HG02571 (cell line): ENCODE measurements around the gene INS.

Source experiments
- ATAC-seq: cut with Tn5 transposase; IDR thresholded peaks from one replicate; pipeline ENCODE4 v1.9.1; 2021; ENCODE audit warnings: mild to moderate bottlenecking, moderate library complexity; ENCODE audit not compliant: unreplicated experiment

INS gene

DNA sequence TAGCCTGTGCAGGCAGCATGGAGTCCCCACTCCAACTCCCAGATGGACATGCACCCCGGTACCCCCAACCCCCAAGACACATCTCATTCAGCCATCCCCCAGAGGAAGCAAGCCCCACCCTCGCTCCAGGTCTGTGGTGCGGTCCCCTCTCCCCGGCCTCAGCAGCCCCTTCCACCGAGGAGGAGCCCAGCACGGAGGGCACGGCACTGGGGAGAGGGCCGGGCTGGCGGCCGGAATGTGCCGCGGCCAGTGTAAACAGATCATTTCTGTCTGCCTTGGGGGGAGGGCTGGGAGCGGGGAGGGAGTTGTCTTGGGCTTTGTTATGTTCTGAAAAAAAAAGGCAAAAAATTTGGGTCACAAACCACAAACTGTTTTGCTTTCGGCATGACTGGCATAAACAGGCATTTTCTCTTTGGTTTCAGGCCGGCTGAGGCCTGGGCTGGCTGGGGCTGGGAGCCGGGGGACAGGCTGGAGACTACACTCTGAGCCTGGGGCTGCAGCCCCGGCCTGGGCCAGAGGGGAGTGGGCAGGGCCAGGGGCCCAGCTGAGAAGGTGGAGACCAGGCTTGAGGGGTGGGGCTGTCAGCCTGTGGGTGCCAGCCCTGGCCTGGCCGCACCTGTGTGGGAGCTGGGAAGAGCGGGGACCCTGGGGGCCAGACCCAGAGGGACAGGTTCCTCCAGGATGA lies 38.6 kb downstream of the INS start:
- no peak for ATAC-seq

DNA sequence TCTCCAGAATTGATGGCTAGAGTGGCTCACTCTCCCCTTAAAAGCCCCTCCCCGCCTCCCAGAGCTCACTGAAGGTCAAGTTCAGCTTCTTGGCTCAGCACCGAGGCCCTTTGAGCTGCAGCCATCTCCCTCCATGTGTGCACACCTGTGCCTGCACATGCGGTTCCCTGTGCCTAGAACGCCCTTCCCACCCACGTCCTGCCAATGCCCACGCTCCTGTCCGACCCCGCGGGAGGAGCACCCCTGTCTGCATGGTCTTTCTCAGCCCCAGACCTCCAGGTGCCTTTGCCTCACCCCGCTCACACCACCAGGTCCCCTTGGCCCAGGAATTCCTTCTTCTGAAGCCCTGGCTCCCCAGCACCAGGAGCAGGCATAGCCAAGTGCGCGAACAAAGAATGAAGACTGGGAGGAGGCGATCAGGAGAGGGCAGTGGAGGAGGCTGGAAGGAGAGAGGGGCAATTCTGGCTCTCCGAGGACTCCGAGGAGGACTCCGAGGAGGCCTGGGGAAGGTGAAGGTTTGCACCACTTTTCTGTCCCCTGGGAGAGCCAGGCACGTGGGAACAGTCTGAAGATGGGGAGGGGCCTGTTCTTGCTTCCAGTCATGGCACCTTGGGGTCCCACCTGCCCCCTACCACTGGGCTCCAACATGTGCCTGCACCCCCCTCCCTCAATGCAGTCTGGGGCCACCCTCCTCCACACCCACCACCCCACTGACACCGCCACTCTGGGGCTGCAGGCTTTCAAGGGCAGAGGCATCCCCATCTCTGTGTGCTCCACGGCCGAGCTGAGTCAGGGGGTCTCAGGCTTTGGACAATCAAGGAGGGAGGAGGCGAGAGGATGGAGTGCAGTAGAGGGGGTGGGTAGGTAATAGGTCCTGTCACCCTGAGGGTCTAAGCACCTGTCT lies 39.5 kb downstream of the INS start:
- no peak for ATAC-seq

DNA sequence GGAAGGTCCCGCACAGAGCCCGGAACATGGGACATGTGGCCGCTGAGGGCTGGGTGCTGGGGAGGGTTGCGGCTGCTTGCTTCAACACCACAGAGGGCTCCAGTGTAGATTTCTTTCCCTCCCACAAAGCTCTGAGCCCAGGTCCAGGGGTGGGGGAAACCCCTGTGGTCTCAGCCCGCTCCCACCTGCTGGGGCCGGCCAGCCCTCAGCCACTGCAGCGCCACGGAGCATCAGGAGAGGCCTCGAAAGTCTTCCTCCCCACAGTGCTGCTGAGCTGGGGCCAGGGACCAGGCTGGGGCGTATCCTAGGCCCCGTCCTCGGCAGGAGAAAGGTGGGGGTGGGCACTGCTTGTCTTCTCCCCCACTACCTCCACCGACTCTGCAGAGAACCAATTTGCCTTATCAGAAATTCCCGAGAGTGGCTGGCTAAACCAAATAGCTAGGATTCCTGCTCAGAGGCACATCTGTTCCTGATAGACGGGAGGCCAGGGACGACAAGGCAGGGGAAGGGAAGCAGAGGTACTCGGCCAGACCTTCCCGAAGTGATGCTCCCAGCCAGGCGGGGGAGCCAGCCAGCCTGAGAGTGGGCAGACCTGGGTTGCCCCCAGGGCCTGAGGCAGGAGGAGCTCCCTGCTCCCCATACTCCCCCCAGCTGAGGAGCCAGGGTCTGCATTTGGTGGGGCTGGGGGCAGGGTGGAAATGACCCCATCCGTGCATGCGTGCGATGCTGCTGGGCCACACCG lies 40.5 kb downstream of the INS start:
- ATAC-seq: no peak

DNA sequence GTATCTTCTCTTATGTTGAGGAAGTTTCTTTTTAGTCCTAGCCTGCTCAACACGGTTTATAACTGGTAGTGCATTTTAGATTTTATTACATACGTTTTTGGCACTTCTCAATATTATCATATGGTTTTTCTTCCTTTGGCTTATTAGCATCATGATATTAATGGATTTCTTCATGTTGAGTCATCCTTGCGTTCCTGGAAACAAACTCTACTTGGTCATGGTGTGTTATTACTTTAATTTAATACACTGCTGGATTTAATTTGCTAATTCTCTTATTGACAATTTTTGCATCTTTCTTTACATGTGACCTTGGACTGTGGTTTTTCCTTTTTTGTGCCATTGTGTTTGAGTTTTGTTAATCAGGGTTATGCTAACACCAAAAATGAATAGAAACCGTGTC lies 42.3 kb downstream of the INS start:
- no peak for ATAC-seq

DNA sequence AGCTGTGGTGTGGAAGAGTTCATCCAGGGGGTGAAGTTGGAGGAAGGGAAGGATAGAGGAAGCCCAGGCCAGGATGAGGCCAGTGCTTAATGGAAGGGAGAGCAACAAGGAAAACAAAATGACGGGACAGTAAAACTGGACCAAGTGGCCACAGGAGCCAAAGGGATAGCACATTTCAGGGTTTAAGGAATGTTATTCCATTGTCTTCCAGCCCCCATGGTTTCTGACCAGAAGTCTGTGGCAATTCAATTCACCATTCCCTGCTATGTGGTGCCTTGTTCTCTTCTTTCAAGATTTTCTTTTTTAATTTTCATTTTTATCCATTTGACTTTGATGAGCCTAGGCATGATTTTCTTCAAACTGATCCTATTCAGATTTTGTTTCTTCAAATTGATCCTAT lies 44.3 kb downstream of the INS start:
- no peak for ATAC-seq

DNA sequence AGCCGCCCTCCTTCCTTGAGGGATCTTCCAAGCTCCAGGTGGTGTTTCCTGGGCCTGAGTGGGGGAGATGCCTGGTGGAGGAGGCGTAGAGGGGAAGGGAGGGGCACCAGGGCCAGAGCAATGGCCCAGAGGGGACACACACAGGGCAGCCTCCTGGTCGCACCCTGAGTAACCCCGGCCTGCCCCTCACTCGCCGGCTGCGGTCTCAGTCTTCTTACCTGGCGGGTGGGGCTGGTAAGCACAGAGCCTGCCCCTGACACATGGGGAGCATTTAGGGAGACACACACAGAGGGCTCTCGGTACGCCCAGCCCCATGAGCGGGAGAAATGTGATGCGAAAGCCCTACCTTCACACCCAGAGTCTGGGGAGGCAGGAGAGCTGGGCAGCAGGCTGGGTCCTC lies 45.7 kb downstream of the INS start:
- no peak for ATAC-seq

DNA sequence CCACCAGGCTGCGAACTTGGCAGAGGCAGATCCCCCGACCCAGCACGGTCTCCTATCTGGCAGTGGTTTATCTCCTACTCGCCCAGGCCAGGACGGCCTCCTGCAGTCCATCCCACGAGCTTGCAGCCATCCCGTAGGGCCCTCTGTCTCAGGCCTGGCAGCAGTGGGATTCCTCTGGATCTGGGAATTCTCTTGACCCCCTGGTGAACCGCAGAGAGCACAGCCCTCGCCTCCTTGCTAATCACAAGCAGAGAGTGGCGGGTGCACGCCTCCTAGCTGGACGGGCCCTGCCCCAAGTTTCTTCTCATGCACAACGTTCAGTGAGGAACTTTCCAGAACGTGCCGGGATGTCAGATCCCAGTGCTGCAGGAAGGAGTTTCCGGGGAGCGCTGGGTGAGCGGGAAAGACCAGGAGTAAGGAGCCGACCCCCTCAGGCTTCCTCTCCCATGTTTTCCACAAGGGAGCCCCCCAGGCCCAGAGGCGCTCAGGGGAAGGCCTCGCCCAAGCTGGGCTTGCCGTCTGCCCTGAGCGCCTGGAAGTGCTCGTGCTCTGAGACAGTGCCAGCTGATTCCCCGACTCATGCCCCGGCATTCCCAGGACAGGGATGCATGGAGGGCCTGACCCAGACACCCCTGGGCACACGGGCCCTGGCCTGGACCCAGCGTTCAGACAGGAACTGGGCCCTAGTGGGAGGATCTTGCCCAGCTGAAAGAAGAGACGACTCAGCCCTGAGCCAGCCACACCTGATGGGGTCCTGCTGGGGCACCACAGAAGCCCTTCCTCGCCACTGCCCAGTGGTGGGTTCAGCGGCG lies 46.4 kb downstream of the INS start:
- ATAC-seq: no peak

DNA sequence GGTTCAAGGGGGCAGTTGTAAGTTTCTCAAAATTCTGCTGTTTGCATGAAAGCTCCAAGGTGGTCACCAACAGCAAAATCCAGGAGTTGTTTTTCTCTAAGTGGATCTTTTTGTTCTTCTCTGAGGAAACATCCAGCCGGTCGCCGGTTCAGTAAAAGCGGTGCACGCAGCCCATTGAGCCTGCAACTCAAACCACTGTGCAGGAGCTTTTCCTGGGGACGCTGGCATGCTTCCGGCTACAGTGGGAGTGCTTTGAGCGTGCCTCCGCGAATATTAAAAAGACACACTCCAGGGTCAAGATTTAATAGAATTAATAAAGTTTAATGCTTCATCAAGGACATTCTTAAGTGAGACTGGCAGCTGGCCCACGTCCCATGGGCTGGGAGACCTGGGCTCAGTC lies 47.2 kb downstream of the INS start:
- ATAC-seq: no peak

DNA sequence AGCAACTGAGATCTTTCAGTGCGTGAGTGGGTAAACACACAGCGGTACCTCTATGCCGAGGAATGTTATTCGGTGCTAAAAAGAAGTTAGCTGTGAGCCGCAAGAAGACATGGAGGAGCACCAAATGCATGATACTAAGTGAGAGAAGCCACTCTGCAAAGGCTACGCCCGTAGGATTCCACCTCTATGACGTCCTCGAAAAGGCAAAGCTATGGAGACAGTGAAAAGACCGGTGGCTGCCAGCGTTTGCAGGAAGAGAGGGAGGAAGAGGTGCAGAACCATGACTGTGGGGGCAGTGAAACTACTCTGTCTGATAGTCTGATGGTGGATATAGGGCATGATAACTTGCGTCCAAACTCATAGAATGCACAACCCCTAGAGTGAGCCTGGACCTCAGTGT lies 50.5 kb downstream of the INS start:
- no peak for ATAC-seq
